HG03064 (cell line): ENCODE measurements around the gene NFILZ.

Experiments
- ATAC-seq: cut with Tn5 transposase; IDR thresholded peaks from one replicate; pipeline ENCODE4 v1.9.1; 2021; ENCODE audit warnings: low read depth; ENCODE audit not compliant: unreplicated experiment

Gene NFILZ

DNA sequence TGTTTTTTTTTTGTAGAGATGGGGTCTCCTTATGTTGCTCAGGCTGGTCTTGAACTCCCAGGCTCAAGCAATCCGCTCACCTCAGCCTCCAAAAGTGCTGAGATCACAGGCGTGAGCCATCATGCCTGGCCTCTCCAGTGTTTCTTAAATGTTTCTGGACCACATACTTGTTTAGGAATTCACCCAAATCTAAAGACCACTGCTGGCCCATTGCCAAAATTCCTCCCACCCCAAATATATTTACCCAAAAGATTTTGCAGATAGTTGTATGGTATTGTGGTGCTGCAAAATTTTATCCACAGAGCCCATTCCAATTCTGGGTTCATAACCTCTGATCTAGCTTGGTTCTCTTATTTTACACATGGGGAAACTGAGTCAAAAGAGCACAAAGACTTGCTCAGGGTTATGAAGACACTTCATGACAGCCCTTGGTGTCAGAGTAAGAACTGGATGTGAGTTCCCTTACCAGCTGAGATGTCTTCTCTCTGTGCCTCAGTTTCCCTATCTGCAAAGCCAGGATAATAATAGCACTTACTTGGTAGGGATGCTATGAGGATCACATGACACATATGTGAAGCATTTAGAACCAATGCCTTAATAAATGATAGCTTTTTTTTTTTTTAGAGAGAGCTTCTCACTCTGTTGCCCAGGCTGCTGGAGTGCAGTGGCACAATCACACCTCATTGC is 10.9 kb downstream of the NFILZ start:
- ATAC-seq: no peak

DNA sequence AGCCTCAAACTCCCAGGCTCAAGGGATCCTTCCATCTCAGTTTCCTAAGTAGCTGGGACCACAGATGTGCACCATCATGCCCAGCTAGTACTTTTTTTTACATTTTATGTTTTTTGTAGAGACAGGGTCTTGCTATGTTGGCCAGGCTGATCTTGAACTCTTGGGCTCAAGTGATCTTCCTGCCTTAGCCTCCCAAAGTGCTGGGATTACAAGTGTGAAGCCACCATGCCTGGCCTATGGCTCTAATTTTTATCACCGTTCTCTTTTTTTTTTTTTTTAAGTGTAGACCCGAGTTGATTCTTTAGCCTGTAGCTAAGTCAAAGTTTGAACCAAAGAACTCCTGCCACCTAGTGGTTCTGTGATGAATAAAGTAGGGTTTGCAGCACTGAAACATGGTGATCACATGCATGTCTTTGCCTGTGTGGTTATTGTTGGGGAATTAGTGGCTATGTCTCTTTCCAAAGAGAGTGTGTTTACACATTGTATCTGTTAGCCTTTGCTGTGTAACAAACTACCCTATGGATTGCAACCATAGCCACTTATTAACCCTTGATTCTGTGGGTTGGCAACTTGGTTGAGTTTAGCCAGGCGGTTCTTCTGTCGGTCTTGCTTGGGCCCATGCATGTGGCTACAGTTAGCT is 11.6 kb downstream of the NFILZ start:
- no peak for ATAC-seq

DNA sequence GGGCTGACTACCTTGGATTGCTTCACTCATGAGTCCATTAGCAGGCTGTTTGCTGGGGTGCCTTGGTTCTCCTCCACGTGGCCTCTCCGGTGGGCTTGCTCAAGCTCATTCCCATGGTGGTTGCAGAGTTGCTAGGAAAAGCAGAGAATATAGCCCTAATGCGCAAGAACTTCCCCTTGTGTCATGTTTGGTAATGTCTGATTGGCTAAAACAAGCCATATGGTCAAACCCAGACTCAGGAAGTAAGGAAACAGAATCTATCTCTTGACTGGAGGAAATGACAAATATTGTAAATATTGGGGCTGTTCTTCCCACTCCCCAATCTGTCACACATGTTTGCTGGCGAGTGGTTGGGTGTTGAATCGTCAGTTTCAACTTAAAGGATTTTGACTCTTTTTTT is 12.1 kb downstream of the NFILZ start:
- ATAC-seq: no peak

DNA sequence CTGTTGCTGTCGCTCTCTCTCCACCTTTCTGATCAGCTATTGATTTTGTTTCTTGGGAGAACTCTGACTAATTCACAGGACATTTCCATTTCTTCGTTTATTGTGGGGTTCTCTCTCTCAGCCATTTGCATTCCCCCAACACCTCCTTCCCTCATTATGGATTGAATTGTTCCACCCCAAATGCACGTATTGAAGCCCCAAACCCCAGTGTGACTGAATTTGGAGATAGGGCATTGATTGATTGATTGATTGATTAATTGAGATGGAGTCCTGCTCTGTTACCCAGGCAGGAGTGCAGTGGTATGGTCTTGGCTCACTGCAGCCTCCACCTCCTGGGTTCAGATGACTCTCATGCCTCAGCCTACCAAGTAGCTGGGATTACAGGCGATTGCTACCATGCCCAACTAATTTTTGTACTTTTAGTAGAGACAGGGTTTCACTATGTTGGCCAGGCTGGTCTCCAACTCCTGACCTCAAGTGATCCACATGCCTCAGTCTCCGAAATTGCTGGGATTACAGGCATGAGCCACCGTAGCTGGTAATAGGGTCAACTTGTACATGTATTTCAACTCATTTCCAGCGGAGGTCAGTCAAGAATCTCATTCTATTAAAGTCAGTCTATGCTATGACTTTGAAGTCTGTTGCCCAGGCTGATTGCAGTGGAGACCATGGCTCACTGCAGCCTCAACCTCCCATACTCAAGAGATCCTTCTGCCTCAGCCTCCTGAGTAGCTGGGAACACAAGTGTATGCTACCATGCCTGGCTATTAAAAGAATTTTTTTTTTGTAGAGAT is 13.6 kb downstream of the NFILZ start:
- ATAC-seq: no peak

DNA sequence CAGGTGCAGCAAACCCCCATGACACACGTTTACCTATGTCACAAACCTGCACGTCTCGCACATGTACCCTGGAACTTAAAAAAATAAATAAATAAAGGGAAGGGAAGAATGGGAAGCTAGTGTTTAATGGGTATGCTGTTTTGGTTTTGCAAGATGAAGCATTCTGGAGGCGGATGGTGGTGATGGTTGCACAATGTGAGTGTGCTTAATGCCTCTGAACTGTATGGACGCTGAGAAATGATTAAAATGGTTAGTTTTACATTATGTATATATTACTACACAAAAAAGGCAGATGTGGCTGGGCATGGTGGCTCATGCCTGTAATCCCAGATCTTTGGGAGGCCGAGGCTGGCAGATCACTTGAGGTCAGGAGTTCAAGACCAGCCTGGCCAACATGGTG is 17.8 kb downstream of the NFILZ start:
- no peak for ATAC-seq

DNA sequence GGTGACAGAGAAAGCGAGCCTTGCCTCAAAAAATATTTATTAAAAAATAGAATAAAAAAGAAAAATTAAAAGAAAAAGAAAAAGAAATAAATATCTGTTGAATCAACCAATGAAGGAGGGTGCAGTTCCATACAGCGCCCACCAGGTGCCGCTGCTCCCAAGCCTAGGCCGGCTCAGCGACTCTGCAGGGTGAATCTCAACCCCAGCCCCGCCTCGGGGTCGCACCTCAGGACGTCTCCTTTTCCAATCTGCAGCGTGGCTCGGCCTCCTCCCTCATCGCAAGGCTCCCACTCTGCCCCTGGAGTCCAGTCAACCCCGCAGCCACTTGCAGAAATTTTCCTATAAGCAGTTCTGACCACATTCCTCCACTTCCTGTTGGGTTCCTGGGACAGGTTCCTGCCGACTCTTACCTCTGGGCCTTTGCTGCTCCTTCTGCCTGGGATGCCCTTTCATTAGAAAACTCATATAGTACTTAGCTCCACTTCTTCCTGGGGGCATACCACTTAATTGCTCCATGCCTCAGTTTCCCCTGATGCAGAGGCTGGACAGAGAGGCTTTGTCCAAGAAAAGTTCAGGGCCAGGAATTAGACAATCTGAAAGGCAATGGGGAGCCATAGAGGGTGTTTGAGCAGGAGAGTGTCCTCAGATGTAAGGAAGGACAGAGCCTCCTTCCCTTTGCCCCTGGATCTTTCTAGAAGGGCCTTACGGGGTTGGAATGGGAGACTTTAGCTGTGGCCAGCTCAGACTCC is 24.3 kb downstream of the NFILZ start:
- no peak for ATAC-seq

DNA sequence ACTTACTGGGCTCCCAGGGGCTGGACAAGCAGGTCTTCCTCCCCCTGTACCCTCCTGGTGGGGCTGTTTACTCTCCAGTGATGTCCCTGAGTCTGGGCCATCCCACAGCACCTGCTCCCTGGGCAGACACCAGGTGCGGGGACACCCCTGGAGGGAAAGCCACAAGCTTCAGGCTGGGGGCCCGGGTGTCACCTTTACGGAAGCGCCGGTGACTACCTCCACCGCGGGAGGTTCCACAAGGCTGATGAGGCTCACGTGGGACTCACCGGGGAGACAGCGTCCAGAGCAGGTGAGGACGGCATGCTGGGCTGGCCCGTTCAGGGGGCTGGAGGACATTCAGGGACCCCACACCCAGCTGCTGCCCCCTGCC is 24.9 kb downstream of the NFILZ start:
- no peak for ATAC-seq

DNA sequence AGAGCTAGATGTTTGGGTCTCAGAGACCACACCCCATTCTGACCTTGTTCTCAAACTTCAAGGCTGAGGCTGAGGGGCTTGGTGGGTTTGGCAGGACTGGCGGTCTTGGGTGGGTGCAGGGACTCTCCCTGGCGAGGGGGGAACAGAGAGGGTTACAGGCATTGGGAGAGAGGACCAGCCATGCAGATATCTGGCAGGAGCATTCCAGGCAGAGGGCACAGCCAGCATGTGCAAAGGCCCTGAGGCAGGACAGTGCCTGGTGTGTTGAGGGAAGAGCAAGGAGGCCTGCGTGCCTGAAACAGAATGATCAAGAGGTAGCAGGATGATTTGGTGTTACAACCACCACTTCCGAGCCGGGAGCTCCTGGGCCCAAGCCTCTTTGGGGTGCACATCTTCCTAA is 27.4 kb downstream of the NFILZ start:
- no peak for ATAC-seq

DNA sequence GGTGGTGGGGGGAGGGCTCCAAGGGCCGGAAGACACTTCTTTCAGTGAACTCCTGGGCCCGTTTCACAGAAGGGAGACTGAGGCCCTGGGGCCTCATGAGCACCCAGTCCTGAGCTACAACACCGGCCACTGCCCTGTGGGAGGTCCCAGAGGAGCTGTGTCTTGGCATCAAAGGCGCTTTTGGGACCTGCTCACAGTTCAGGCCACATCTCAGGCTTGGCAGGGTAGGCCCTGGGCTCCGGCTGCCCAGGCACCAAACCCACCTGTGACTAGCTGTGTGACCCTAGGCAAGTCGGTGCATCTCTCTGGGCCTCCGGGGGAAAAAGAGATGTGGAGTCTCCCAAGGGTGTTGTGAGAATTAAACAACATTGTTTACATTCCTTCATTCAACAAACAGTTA is 29.5 kb downstream of the NFILZ start:
- no peak for ATAC-seq

DNA sequence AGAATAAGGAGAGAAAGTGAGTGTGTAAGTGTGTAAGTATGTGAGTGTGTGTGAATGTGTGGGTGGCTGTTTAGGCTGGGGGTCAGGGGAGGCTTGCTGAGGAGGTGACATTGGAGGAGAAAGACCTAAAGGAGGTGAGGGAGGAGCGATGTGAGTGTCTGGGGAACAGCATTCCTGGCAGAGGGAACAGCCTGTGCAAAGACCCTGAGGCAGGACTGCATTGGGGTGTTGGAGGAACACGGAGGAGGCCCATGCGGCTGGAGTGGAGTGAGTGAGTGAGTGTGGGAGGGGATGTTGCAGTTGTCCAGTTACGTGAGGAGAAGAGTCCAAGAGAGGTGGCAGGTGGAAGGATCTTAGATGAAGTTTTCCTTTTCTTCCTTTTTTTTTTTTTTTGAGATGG is 31.8 kb downstream of the NFILZ start:
- no peak for ATAC-seq

DNA sequence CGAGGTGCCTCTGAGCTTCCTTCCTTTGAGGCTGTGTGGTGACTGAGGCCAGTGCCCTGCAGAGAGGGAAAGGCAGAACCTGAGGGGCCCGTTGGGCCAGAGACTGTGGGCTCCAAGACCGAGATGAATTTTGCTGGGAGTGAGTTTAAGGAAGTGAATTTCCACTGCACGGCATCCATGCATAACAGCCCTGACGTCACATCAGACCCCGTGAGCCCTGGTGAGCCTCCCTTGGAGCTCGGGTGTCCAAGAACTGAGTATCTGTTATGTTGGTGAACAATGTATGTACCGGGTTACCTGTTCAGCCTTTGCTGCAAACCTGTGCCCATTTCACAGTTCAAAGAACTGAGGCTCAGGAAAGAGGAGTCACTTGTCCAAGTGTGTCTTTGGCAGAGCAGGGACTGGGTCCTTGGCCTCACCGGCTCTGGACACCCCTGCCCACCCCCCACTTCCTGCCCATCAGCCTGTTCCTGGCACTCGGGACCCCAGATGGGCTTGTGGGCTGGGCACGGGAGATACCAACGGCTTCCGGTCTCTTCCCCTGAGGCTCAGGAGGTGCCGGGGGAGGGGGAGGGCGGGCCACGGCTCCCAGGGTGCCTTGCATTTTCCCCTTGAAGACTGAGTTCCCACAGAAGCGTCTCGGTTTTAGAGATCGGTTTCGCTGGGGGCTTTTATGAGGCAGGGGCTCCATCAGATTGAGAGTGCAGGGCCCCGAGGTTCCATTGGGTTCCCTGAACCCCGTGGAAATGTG is 33.7 kb downstream of the NFILZ start:
- no peak for ATAC-seq

DNA sequence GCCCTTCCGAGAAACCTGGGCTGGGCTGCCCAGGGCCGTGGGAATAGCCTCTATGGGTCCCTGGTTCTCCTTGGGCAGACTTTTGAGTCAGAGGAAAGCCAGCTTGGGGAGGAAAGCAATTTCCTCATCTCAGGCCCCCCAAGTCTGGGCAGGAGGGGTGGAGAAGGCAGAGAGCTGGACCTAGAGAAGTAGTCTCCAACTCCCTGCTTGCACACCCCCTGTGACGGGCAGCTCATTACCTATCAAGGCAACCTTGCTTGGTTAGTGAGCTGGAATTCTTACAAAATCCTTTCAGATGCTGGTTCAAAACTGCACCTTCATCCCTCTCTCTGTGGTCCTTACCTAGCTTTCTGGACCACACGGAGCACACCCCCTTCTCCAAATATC is 34.2 kb downstream of the NFILZ start:
- ATAC-seq: no peak

DNA sequence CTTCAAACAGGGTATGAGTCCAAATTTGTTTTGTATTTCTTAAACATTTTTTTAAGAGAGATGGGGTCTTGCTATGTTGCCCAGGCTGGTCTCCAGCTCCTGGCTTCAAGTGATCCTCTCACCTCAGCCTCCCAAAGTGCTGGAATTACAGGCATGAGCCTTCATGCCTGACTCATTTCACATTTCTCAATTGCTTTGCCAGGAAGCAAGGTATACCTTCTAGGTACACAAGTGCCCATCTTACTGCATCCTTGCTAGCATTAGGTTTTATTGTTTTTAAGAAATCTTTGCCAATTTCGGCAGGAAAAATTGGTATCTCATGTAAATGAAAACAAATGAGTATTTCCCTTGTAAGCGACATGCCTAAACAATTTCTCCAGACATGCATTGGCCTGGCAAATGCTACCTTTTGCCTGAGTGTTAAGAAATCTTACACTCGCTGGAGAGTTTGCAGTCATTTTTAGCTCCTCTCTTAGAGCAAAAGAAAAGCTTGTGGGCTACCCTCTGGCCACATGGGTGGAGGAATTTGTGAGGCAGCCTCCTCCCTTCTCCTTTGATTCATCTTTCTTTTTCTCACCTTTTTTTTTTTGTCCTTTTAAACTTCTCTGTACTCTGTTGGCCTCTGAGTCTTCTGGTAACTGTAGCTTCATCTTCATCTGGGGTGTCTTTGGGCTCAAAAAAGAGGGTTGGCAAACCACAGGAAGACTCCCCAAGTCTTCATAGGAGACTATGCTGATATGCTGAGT is 35.2 kb downstream of the NFILZ start:
- ATAC-seq: no peak

DNA sequence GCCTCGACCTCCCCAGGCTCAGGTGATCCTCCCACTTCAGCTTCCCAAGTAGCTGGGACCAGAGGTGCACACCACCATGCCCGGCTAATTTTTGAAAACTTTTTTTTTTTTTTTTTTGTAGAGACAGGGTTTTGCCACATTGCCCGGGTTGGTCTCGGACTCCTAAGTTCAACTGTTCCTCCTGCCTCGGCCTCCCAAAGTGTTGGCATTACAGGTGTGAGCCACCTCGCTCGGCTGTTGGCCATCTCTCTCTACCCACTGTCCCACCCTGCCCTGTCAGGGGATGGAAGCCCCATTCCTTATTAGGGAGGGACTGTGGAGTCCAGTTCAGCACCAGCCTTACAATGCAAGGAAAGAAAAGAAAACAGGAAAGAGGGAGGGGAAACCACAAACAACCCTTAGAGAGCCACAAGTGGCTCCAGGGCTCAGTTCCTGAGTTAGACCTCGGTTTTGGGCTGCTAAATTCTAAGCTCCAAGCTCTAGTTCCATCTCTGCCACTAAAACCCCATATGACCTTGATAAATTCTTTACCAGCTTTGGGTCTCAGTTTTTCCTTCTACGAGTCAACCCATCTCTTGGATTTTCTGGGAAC is 36.5 kb downstream of the NFILZ start:
- ATAC-seq: no peak

DNA sequence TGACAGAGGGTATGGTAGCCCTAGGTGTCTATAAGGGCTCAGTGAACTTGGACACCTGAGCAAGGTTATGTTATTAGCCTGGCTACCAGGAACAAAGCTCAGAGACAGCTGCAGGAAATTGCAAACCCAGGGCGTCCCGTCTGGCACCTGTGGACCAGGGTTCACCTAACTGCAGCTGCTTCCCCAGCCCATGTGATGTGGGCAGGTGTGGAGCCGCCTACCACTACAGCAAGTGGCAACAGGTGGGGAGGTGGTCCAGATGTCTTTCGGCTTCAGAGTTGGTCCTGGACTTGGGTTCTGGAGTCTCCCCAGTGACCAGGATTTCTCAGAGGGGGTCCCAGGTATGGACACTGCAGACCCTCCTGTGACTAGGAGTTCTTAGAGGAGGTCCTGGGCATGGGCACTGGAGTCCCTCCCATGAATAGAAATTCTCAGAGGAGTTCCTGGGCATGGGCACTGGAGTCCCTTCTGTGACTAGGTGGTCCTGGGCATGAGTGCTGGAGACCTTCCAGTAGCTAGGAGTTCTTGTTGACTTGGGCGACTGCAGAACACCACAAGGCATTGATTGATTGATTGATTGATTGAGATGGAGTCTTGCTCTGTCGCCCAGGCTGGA is 43.0 kb downstream of the NFILZ start:
- no peak for ATAC-seq

DNA sequence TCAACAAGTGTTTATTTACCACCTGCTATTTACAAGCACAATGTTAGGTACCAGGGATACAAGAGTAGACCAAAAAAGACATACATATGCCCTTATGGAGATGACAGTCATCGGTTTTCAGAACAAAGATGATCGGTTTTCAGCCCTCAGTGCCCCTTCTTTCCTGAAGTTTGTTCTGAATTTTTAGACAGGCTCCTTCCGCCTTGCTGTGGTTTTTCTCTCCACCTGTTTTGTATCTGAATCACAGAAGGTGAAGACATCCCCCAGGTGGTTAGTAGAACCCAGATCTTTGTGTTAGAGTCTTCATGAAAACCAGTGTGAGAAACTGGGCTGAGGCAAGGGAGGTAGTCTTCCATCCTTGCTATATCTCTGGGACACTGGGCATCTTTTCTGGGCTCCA is 44.6 kb downstream of the NFILZ start:
- no peak for ATAC-seq

DNA sequence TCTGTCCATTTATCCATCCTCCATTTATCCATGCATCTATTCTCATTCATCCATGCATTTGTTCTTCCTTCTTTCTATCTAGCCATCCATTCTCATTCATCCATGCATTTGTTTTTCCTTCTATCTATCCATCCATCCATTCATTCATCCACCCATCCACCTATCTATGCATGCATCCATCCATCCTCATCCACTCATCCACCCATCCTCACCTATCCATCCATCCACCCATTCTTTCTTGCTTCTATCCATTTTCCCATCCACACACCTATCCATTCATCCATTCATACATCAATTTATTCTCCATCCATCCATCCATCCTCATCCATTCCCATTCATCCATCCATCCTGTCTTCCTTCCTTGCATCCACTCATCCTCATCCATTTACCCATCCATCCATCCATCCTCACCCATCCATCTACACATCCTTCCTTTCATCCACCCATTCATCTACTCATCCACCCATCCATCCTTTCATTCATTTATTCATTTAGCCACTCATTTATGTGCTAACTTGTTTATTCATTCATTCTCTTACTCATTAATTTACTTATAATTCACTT is 47.9 kb downstream of the NFILZ start:
- ATAC-seq: no peak
